ENCODE results near the gene MAN1C1. TPM values are rescaled to one million over a fixed set of nuclear protein-coding genes. Genes with fewer than 3 reads are reported as not detected.

MAN1C1 gene
- total and polyA plus RNA-seq, 7 donors: 0.69 to 32.1 (median 12.8) TPM

- Histone ChIP-seq H3K27ac (no peak overlapping the region), H3K4me1 (peaks cover 0 to 18% (median 14%) of the 10 kb centered on the region in 4 donors), H3K4me3 (no peak overlapping the region), H3K36me3 (peaks cover 0 to 25% (median 0%) of the 10 kb centered on the region in 4 donors), H3K27me3 (no peaks in the 10 kb centered on the region), H3K9me3 (no peaks in the 10 kb centered on the region)
- DNase-seq: no peak
- no peak for TF ChIP-seq POLR2A (IDR thresholded peaks at IDR 0.05)
- TF ChIP-seq CTCF (IDR thresholded peaks at IDR 0.05): no peak
- no peak for TF ChIP-seq EP300 (IDR thresholded peaks at IDR 0.05)
- TF ChIP-seq POLR2AphosphoS5 (IDR thresholded peaks at IDR 0.05): no peak
- intact Hi-C loops (cut with DNase I): no loop called here
- 64 to 85% methylated on average over 15 of the region's 15 CpGs for WGBS, 2 donors
Observed at GRCh38 chr1:25758466-25759070, 142.0 kb downstream of the MAN1C1 start.

GRCh38 chr1:25760122-25760719, 143.6 kb downstream of the MAN1C1 start:
- TF ChIP-seq CTCF (IDR thresholded peaks at IDR 0.05): no peak
- no peak for TF ChIP-seq POLR2AphosphoS5 (IDR thresholded peaks at IDR 0.05)
- no peak for TF ChIP-seq POLR2A (IDR thresholded peaks at IDR 0.05)
- no peak for TF ChIP-seq EP300 (IDR thresholded peaks at IDR 0.05)
- DNase-seq: no peak
- no peak overlapping the region for H3K4me3 ChIP-seq
- 91 to 92% methylated on average over 11 of the region's 11 CpGs for WGBS, 2 donors
- H3K9me3 ChIP-seq: no peaks in the 10 kb centered on the region
- peaks cover 0 to 2% (median under 1%) of the 10 kb centered on the region in 4 donors for H3K4me1 ChIP-seq
- no peaks in the 10 kb centered on the region for H3K27me3 ChIP-seq
- H3K27ac ChIP-seq: no peak overlapping the region
- peaks cover 0 to 37% (median 0%) of the 10 kb centered on the region in 4 donors for H3K36me3 ChIP-seq
- intact Hi-C loops (cut with DNase I): no loop called here

- Histone ChIP-seq H3K36me3 (peaks cover 0 to 37% (median 0%) of the 10 kb centered on the region in 4 donors), H3K27me3 (no peaks in the 10 kb centered on the region), H3K4me3 (no peak overlapping the region), H3K4me1 (no peaks in the 10 kb centered on the region), H3K9me3 (no peaks in the 10 kb centered on the region), H3K27ac (no peak overlapping the region)
- no peak for DNase-seq
- TF ChIP-seq CTCF (IDR thresholded peaks at IDR 0.05): no peak
- TF ChIP-seq EP300 (IDR thresholded peaks at IDR 0.05): no peak
- TF ChIP-seq POLR2AphosphoS5 (IDR thresholded peaks at IDR 0.05): no peak
- no peak for TF ChIP-seq POLR2A (IDR thresholded peaks at IDR 0.05)
- intact Hi-C loops (cut with DNase I): no loop called here
- 81 to 87% methylated on average over 5 of the region's 5 CpGs for whole genome bisulfite sequencing, 2 donors
Observed at GRCh38 chr1:25760871-25761270, 144.3 kb downstream of the MAN1C1 start.

GRCh38 chr1:25763493-25763892, 146.9 kb downstream of the MAN1C1 start:
- TF ChIP-seq CTCF (IDR thresholded peaks at IDR 0.05) (no peak), EP300 (IDR thresholded peaks at IDR 0.05) (no peak), POLR2AphosphoS5 (IDR thresholded peaks at IDR 0.05) (no peak), POLR2A (IDR thresholded peaks at IDR 0.05) (no peak)
- WGBS, 2 donors: 56 to 87% methylated on average over 10 of the region's 10 CpGs
- DNase-seq: no peak
- H3K36me3 ChIP-seq: peaks cover 0 to 37% (median 2%) of the 10 kb centered on the region in 4 donors
- intact Hi-C loops (cut with DNase I): no loop called here
- no peaks in the 10 kb centered on the region for H3K27me3 ChIP-seq
- H3K9me3 ChIP-seq: no peaks in the 10 kb centered on the region
- no peak overlapping the region for H3K27ac ChIP-seq
- H3K4me3 ChIP-seq: no peak overlapping the region
- H3K4me1 ChIP-seq: no peaks in the 10 kb centered on the region

All from sigmoid colon (tissue), 7 donors.